HG03442 (cell line): ENCODE data around the gene MTFR1L.

ENCODE experiments used
- ATAC-seq: cut with Tn5 transposase; IDR thresholded peaks from one replicate; pipeline ENCODE4 v1.9.1; 2021; ENCODE audit warnings: mild to moderate bottlenecking, moderate library complexity; ENCODE audit not compliant: unreplicated experiment

The MTFR1L gene

DNA sequence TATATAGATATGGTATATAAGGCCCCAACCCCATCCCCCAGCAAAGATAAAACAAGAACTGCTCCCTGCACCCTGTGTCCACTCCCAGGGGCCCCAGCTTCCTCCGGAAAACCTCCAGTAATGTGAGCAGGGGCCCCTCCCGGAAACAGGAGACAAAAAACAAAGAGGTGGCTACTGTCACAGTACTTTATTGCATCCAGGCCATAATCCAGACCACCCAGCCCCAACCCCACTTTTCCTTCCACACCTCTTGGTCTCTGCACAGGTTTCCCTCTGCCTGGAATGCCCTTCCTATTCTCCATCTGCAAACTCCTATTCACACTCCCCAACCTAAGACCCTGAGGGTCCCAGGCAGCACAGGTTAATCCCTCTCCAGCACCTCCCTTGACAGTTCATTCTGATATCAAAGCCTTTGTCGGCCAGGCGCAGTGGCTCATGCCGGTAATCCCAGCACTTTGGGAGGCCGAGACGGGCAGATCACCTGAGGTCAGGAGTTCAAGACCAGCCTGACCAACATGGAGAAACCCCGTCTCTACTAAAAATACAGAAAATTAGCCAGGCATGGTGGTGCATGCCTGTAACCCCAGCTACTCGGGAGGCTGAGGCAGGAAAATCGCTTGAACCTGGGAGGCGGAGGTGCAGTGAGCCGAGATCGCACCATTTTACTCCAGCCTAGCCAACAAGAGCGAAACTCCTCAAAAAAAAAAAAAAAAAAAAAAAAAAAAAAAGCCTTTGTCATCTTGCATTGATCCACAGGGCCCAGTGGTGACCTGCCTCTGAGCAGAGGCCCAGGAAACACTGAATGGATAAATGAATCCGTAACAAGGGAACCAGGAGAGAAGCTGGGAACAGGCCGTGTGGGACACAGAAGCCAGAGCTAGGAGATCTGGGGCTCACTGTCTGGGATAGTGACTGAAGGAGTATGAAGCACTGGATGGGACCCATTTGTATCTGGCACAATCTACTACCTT is 41.8 kb downstream of the MTFR1L start:
- no peak for ATAC-seq

- ATAC-seq, result no peak
Measured at GRCh38 chr1:25862785-25863485, 43.2 kb downstream of the MTFR1L start.

DNA sequence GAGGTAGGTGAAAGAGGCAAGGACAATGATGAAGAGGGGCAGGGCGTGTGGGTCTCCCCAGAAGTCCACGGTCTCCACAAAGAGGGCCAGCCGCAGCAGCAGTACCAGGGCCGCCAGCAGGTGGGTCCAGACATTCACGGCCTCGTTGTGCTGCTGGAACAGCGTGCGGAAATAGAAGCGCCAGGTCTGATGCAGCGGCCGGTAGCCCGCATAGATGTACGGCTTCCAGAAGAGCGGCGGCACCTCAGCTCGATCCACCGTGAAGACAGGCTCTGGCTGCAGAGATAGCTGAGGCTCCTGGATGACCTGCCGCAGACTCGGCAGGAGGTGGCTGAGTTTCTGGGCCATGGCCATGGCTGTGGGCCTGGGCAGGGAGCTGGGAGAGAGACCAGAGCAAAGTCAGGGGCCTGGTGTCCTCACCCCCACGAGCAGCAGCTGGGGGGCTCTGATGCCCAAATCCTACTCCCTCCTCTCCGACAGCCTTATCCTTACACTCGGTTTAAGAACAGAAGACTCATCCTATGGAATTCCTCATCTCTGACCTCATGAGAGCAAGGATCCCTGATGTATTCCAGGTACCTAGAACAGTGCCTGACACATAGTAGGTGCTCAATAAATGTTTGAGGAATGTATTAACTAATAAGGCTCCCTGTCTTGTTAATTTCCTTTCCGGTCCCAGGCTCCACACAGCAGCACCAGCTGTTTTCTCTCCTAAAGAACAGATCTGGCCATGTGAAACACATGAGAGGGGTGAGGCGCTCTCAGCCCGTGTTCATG is 43.9 kb downstream of the MTFR1L start:
- no peak for ATAC-seq

DNA sequence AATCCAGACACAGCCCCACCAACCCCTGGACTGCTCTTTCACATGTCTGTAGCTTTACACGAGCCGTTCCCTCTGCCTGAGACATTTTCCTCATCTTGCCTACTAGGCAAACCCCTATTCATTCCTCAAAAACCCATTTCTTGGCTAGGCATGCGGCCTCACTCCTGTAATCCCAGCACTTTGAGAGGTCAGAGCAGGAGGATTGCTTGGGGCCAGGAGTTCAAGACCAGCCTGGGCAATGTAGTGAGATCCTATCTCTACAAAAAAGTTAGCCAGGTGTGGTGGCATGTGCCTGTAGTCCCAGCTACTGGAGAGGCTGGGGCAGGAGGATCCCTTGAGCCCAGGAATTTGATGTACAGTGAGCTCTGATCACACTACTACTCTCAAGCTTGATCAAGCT is 44.7 kb downstream of the MTFR1L start:
- ATAC-seq, result no peak

DNA sequence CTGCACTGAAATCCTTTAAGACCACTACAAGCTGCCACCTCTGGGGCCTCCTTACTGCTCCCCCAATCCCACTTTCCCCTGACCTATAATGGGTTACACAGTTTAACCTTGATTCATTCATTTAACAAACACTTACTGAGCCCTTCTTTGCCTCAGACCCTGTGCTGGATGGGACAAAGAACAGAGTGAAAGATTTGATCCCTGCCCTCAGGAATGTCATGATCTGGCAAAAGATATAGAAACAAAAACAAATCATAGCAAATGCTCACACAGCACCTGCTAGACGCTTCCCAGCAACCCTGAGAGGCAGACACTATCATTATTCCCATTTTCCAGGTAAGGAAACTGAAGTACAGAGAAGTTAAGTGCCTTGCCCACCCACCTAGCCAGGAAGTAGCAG is 46.5 kb downstream of the MTFR1L start:
- ATAC-seq, result no peak

DNA sequence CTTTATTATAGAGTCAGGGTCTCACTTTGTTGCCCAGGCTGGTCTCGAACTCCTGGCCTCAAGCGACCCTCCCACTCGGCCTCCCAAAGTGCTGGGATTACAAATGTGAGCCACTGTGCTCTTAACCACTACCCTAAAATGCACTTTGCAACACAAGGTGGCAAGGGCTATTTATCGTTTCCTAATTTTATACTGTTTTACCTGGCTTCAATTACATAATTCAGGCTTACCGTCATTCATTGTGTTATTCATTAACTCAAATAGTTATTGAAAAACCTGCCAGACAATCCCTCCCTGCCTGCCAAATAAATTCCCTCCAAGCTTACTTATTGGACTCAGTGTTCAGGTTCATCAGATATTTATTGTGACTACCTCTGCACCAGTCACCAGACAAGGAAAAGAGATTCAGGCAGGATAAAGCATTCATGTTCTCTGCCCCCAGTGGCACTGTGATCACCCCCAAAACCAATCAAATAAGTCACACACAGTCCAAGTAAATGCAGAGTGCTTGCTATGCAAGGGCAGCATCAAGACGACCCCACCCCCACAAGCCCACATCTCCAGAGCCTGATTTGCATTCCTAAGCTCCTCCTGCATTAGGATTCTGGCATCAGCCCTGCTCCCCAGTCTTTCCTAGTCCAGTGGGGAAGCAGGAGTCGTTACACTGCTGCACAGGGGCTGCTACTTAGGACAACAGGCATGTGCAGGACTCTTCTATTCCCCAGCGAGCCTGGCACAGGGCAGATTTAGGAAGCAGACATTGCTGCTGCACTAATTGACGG is 47.6 kb downstream of the MTFR1L start:
- ATAC-seq, result no peak

DNA sequence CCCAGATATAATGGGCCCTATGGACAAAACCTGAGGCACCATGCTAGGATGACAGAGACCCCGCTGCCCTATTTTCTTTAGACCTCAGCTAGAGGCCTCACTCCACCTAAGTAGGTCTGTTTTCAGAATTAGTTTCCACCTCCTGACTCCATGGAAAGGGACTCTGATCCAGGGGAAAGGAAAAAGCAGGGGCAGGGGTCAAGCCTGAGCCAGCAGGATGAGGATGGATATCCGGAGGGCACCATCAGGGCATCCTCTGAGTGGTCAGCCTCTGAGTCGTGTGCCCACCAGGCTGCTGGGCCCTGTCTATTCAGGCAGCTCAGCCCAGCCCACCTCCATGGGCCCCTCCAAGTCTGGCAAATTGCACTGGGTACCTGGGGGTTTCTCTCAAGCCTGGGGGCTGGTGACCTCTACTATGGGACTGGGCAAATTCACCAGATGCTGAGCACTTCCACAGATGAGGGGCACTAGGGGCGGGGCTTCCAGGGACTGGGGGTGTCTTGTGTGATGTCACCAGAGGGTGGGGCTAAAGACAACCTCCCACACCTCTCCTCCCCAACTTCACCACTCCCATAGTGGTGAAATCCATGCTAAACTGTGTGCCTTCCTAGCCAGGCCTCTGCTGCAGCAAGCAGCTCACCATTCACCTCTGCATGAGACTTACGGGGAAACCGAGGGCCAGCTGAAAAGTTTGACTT is 50.3 kb downstream of the MTFR1L start:
- no peak for ATAC-seq

GRCh38 chr1:25870614-25871013 is 50.9 kb downstream of the MTFR1L start:
- ATAC-seq, result no peak

DNA sequence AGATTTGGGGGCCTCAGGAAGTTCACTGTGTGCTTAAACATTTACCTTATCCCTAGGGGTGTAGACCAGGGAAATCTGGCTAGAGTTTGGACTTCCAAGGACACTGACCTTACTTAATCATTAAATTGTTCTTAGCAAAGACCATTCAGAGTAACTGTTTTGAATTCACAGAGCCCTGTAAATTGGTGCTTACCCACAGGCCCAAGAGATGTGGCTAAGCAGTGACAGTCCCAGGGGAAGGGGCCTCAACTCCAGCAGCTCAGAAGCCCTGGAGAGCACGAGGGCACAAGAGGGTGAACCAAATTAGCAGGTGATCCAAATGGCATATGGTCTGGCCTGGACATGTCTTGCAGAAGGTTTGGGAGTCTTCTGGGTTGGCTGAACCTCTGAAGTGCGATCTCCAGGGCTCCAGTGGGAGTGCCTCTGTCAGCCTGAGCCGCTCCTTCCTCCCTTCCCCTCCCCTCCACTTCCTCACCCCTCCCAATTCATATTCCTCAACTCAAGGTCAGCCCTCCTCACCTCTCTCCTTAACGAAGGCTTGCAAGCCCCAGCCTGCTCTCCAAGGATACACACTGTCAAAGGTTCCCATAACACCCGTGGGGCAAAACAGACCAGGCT is 51.4 kb downstream of the MTFR1L start:
- ATAC-seq, result no peak

- ATAC-seq, result no peak
Measured at GRCh38 chr1:25871704-25872494, 52.1 kb downstream of the MTFR1L start.

GRCh38 chr1:25872713-25873112 is 53.0 kb downstream of the MTFR1L start:
- ATAC-seq, result no peak

- no peak for ATAC-seq
Measured at GRCh38 chr1:25873120-25873519, 53.4 kb downstream of the MTFR1L start.

- no peak for ATAC-seq
Measured at GRCh38 chr1:25874209-25874608, 54.5 kb downstream of the MTFR1L start.

DNA sequence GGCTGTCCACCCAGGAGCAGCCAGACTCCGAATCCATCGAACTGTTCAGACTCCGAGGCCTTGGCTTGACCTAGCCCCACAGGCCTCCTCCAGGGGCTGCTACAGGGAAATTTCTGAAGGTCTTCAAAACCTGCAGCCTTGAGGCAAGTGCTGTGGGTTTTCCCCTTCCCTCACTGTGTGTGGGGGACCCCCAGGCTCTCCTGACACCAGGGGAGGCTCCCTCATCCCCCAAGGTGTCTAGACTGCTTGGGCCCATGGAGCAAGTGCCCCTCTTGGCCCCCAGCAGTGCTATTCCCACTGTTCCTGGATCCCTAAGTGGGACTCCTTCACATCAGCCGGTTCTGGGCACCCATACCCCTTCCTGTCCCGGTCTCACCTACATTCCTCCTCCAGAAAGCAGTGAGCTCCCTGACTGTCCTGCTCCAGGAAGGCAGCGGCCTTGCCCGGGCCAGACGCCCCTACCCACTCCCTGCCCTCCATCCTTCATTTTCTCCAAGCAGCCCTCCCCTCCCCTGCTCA is 54.9 kb downstream of the MTFR1L start:
- ATAC-seq, result no peak

GRCh38 chr1:25875154-25875855 is 55.6 kb downstream of the MTFR1L start, which contains the start of gene PAQR7:
PAQR7 (minus strand) TSS chr1:25875708; CDS start chr1:25863839, 11,869 bp downstream.
- ATAC-seq, result peak; percentile 54

DNA sequence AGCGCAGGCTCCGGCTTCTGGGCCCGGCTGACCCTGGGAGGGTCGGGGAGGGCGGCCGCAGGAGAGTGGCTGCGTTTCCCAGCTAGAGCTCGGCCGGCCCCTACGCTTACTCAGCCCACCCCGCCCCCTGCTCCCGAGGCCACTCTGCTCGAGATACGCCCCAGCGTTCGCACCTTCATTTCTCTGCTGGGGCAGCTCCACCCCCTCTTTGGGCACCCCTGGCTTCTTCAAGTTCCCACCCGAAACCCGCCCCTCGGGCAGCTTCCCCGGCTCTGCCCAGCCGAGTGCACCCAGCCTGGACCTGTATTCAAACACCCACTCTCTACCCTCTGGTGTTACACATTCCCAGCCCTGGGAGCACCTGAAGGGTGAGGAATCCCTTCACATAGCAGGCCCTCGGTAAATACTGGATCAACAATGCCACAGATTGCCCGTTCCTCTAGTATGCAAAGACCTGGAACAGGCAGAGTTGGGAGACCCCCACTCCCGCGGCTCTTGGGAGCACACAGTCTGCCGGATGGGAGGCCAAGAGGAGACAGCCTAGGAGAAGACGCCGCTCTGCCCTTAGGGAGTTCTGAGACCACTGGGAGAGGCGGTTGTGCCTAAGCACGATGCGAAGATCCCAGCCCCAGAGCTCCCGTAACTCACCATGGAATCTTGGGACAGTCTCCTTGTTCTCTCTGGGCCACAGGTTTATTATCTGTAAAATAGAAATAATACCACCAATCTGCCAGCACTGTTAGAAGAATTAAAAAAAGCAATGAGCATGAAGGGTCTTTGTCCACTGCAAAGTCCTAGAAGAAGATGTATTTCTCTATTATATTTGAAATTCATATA is 56.3 kb downstream of the MTFR1L start:
- no peak for ATAC-seq

GRCh38 chr1:25876693-25877077 is 56.9 kb downstream of the MTFR1L start:
- ATAC-seq, result no peak
